ENCODE measurements around the gene REPS2.

Gene REPS2

DNA sequence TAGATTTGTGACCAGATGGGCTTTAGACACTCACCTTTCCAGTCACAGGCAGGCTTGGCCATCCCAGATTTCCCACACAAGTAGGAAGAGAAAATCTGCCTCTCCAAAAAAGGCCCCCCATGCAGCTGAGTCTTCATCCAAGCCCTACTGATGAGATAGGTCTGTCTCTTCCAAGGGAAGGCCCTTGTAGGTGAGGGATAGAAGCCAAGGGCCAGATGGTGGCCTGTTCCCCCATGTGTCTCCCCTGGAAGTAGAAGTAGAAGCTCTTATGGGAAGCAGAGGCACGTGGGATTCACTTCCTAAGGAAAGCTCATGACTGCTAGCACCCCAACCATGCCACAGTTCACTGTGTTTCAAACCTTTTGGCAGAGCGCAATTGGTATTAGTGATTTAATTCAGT is 81.5 kb downstream of the REPS2 start:
- Histone ChIP-seq H3K9me3 (ENCODE audit: insufficient read depth, low read depth, low read length) (no peaks in the 10 kb centered on the region), H2BK120ac (ENCODE audit: insufficient read depth, low read length, poor library complexity) (no peak overlapping the region)
- DNase-seq = no peak

DNA sequence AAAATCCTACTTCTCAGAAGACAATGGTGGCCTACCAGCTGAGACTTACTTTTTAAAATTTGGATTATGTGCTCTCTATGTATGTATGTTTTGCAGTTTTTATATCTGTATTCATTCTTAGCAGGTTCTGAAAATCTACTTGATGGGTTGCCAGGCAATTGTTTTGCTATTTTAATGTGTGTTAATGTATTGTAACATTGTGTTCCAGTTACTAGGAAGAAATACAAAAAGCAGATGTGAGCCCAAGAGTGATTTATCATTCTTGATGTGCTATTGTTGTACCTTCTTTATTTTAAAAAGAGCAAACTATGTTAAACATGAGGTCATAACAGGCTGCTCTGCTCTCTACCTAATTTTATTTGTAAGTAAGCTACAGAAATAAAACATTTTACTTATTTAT is 81.9 kb downstream of the REPS2 start:
- Histone ChIP-seq H2AK5ac (ENCODE audit: low read length) (no peak overlapping the region), H3K4me2 (ENCODE audit: low read length) (no peak overlapping the region), H3K18ac (ENCODE audit: low read length) (no peak overlapping the region), H3K79me1 (ENCODE audit: low read length) (no peaks in the 10 kb centered on the region), H3K4me1 (ENCODE audit: control insufficient read depth in 1 of 2, insufficient read depth in 2 of 2, low read length in 2 of 2) (no peaks in the 10 kb centered on the region), H3K4me3 (ENCODE audit: low read depth, low read length) (no peak overlapping the region), H3K14ac (ENCODE audit: low read length) (no peak overlapping the region), H3K36me3 (ENCODE audit: control insufficient read depth in 1 of 2, insufficient read depth in 2 of 2, low read length in 2 of 2) (no peaks in the 10 kb centered on the region), H3K23ac (ENCODE audit: low read length) (no peak overlapping the region), H2BK5ac (ENCODE audit: low read depth, low read length, poor library complexity) (no peak overlapping the region), H2BK12ac (ENCODE audit: low read length) (no peak overlapping the region), H4K8ac (ENCODE audit: low read depth, low read length) (no peak overlapping the region), H3K27ac (ENCODE audit: low read depth, low read length) (no peak overlapping the region), H2BK120ac (ENCODE audit: insufficient read depth, low read length, poor library complexity) (no peak overlapping the region), H3K9ac (ENCODE audit: low read length) (no peak overlapping the region), H2AFZ (ENCODE audit: insufficient read depth, low read length, poor library complexity) (no peak overlapping the region), H4K12ac (ENCODE audit: low read depth, low read length) (no peak overlapping the region), H3K79me2 (ENCODE audit: control insufficient read depth, insufficient read depth, low read length, poor library complexity) (no peaks in the 10 kb centered on the region), H3K9me3 (ENCODE audit: insufficient read depth, low read depth, low read length) (no peaks in the 10 kb centered on the region), H3K4ac (ENCODE audit: low read depth, low read length) (no peak overlapping the region), H4K91ac (ENCODE audit: low read depth, low read length) (no peak overlapping the region), H3K27me3 (ENCODE audit: insufficient read depth, low read length) (no peaks in the 10 kb centered on the region)
- DNase-seq = no peak

More for the DNA sequence above, 81.5 kb downstream of the REPS2 start:
- no peak overlapping the region for H3K18ac ChIP-seq (ENCODE audit: low read length)
- H3K27ac ChIP-seq (ENCODE audit: low read depth, low read length) = no peak overlapping the region
- H3K4me1 ChIP-seq (ENCODE audit: control insufficient read depth in 1 of 2, insufficient read depth in 2 of 2, low read length in 2 of 2) = no peaks in the 10 kb centered on the region
- H3K36me3 ChIP-seq (ENCODE audit: control insufficient read depth in 1 of 2, insufficient read depth in 2 of 2, low read length in 2 of 2) = no peaks in the 10 kb centered on the region
- no peak overlapping the region for H3K14ac ChIP-seq (ENCODE audit: low read length)
- no peaks in the 10 kb centered on the region for H3K79me1 ChIP-seq (ENCODE audit: low read length)
- no peak overlapping the region for H3K4me2 ChIP-seq (ENCODE audit: low read length)
- no peak overlapping the region for H2AK5ac ChIP-seq (ENCODE audit: low read length)
- H3K4me3 ChIP-seq (ENCODE audit: low read depth, low read length) = no peak overlapping the region
- H4K12ac ChIP-seq (ENCODE audit: low read depth, low read length) = no peak overlapping the region
- no CpG with 5 or more reads among the region's 2 CpGs for WGBS (ENCODE audit: extremely low coverage, insufficient coverage, insufficient read length)
- no peak overlapping the region for H3K4ac ChIP-seq (ENCODE audit: low read depth, low read length)
- H3K23ac ChIP-seq (ENCODE audit: low read length) = no peak overlapping the region
- no peak overlapping the region for H2AFZ ChIP-seq (ENCODE audit: insufficient read depth, low read length, poor library complexity)
- no peak overlapping the region for H4K91ac ChIP-seq (ENCODE audit: low read depth, low read length)
- no peak overlapping the region for H2BK12ac ChIP-seq (ENCODE audit: low read length)
- no peak overlapping the region for H4K8ac ChIP-seq (ENCODE audit: low read depth, low read length)
- no peaks in the 10 kb centered on the region for H3K79me2 ChIP-seq (ENCODE audit: control insufficient read depth, insufficient read depth, low read length, poor library complexity)
- no peak overlapping the region for H2BK5ac ChIP-seq (ENCODE audit: low read depth, low read length, poor library complexity)
- H3K9ac ChIP-seq (ENCODE audit: low read length) = no peak overlapping the region
- no peaks in the 10 kb centered on the region for H3K27me3 ChIP-seq (ENCODE audit: insufficient read depth, low read length)

DNA sequence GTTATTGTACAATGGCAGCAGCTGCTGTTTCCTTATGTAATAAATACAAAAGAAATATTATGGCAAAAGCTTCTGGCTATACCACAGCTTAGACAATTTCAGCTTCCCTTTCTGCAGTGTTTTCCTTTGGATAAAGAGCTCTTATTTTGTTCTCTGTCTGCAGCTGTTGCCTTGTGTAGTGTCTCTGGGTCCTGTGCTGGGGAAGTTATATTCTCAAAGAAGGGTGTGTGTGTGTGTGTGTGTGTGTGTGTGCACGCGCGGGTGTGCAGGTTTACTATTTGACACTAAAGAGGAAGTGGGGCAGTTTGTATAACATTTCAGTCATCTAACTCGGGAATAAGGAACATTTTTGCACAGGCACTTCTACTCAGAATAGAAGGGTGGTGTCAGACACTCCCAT is 83.6 kb downstream of the REPS2 start:
- Histone ChIP-seq H4K91ac (ENCODE audit: low read depth, low read length) (no peak overlapping the region), H3K9ac (ENCODE audit: low read length) (no peak overlapping the region), H3K18ac (ENCODE audit: low read length) (no peak overlapping the region), H2AFZ (ENCODE audit: insufficient read depth, low read length, poor library complexity) (no peak overlapping the region), H4K12ac (ENCODE audit: low read depth, low read length) (no peak overlapping the region), H3K4ac (ENCODE audit: low read depth, low read length) (no peak overlapping the region), H3K9me3 (ENCODE audit: insufficient read depth, low read depth, low read length) (no peaks in the 10 kb centered on the region), H3K79me1 (ENCODE audit: low read length) (no peaks in the 10 kb centered on the region), H3K79me2 (ENCODE audit: control insufficient read depth, insufficient read depth, low read length, poor library complexity) (no peaks in the 10 kb centered on the region), H3K14ac (ENCODE audit: low read length) (no peak overlapping the region), H3K27me3 (ENCODE audit: insufficient read depth, low read length) (no peaks in the 10 kb centered on the region), H3K4me1 (ENCODE audit: control insufficient read depth in 1 of 2, insufficient read depth in 2 of 2, low read length in 2 of 2) (no peaks in the 10 kb centered on the region), H4K8ac (ENCODE audit: low read depth, low read length) (no peak overlapping the region), H2BK5ac (ENCODE audit: low read depth, low read length, poor library complexity) (no peak overlapping the region), H3K4me2 (ENCODE audit: low read length) (no peak overlapping the region), H3K23ac (ENCODE audit: low read length) (no peak overlapping the region), H3K27ac (ENCODE audit: low read depth, low read length) (no peak overlapping the region), H2BK12ac (ENCODE audit: low read length) (no peak overlapping the region), H3K4me3 (ENCODE audit: low read depth, low read length) (no peak overlapping the region), H2BK120ac (ENCODE audit: insufficient read depth, low read length, poor library complexity) (no peak overlapping the region), H2AK5ac (ENCODE audit: low read length) (no peak overlapping the region), H3K36me3 (ENCODE audit: control insufficient read depth in 1 of 2, insufficient read depth in 2 of 2, low read length in 2 of 2) (no peaks in the 10 kb centered on the region)
- WGBS (ENCODE audit: extremely low coverage, insufficient coverage, insufficient read length) = no CpG with 5 or more reads among the region's 4 CpGs
- no peak for DNase-seq

DNA sequence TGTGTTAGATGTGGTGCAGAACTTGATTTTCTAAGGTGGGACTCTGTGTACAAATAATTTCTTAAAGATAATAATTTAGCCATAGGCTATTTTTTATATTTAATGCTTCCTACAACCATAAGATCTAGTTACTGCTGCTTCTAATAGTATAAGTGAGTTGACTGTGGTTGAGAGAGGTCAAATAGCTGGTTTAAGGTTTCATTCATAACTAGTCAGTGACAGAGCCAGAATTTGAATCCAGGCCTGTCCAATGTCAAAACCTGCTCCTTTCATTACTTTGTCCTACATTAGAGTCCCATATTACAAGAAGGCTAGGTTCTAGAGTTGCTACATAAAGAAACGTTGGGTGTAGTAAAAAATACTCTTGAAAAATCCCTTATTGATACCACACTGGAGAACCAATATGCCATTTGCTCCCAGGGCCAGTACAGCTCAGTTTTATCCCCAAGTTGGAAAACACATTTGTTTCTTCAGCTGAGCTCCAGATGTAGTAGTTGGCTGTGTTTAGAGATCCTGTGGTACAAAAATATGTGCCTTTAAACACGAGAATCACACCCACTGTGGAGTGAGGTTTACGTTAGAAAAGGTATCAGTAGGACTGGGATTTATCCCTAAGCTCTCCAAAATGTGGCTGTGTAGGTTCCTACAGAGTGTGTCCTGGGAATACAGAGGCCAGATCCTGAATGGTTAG is 84.3 kb downstream of the REPS2 start:
- no peak overlapping the region for H2BK5ac ChIP-seq (ENCODE audit: low read depth, low read length, poor library complexity)

More for the DNA sequence above, 84.3 kb downstream of the REPS2 start:
- no peak overlapping the region for H4K8ac ChIP-seq (ENCODE audit: low read depth, low read length)
- no peak overlapping the region for H3K18ac ChIP-seq (ENCODE audit: low read length)
- H2BK12ac ChIP-seq (ENCODE audit: low read length) = no peak overlapping the region
- H2AFZ ChIP-seq (ENCODE audit: insufficient read depth, low read length, poor library complexity) = no peak overlapping the region
- no peak overlapping the region for H2BK120ac ChIP-seq (ENCODE audit: insufficient read depth, low read length, poor library complexity)
- H3K9me3 ChIP-seq (ENCODE audit: insufficient read depth, low read depth, low read length) = no peaks in the 10 kb centered on the region
- no peaks in the 10 kb centered on the region for H3K27me3 ChIP-seq (ENCODE audit: insufficient read depth, low read length)
- H3K79me1 ChIP-seq (ENCODE audit: low read length) = no peaks in the 10 kb centered on the region
- H2AK5ac ChIP-seq (ENCODE audit: low read length) = no peak overlapping the region
- no peak overlapping the region for H4K91ac ChIP-seq (ENCODE audit: low read depth, low read length)
- H3K4me2 ChIP-seq (ENCODE audit: low read length) = no peak overlapping the region
- H3K27ac ChIP-seq (ENCODE audit: low read depth, low read length) = no peak overlapping the region
- H3K14ac ChIP-seq (ENCODE audit: low read length) = no peak overlapping the region
- no peak for DNase-seq
- no peak overlapping the region for H3K23ac ChIP-seq (ENCODE audit: low read length)
- H4K12ac ChIP-seq (ENCODE audit: low read depth, low read length) = no peak overlapping the region
- WGBS (ENCODE audit: extremely low coverage, insufficient coverage, insufficient read length) = no CpG with 5 or more reads among the region's 3 CpGs
- no peak overlapping the region for H3K4ac ChIP-seq (ENCODE audit: low read depth, low read length)
- no peaks in the 10 kb centered on the region for H3K79me2 ChIP-seq (ENCODE audit: control insufficient read depth, insufficient read depth, low read length, poor library complexity)
- no peak overlapping the region for H3K4me3 ChIP-seq (ENCODE audit: low read depth, low read length)
- H3K36me3 ChIP-seq (ENCODE audit: control insufficient read depth in 1 of 2, insufficient read depth in 2 of 2, low read length in 2 of 2) = no peaks in the 10 kb centered on the region
- no peak overlapping the region for H3K9ac ChIP-seq (ENCODE audit: low read length)
- H3K4me1 ChIP-seq (ENCODE audit: control insufficient read depth in 1 of 2, insufficient read depth in 2 of 2, low read length in 2 of 2) = no peaks in the 10 kb centered on the region

All from trophoblast cell (in vitro differentiated cells and primary cell).